ENCODE results near the gene ABCA12.

DNA sequence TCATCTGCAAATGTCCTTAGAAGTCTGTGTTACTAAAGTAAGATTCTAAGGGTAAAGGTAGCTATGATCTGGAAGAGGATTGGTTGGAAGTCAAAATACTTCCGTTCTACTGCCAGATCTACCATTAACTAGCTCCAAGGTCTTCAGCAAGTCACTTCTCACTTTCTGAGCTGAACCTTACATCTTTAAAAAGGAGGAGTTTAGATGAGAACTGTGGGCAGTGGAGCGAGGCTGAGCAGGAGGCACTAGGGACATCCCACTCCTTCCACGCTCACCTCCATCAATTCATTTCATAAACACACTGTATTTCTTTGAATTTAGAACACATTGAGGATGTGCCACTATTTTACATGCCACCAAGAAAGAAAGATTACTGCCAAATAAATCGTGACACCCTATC lies 143.0 kb downstream of the ABCA12 start:
- TF ChIP-seq CTCF (IDR thresholded peaks at IDR 0.05): no peak
- no peak for TF ChIP-seq EZH2 (IDR thresholded peaks at IDR 0.05)
